Breast epithelium (tissue), 3 donors: ENCODE measurements around the gene TMEM107.

Experiments used
- POLR2A ChIP-seq: fragments of 450-650 bp; IDR thresholded peaks from one replicate; pipeline ENCODE4 v1.6.1; 2016; ENCODE audit warnings: antibody characterized with exemption, mild to moderate bottlenecking, moderate library complexity
- POLR2AphosphoS5 ChIP-seq, 3 donors: sonication (generic); formaldehyde crosslinking; IDR thresholded peaks; one replicate each; pipeline ENCODE4 v1.6.1; 2017; ENCODE audit warnings: antibody characterized with exemption in 3 of 3
- TF ChIP-seq, protein P1 (sequence below), 3 donors: fragments of 450-650 bp; IDR thresholded peaks; one replicate each; pipeline ENCODE4 v1.5.1; 2016 to 2017; ENCODE audit warnings: antibody characterized with exemption in 3 of 3, mild to moderate bottlenecking in 3 of 3, moderate library complexity in 3 of 3

DNA sequence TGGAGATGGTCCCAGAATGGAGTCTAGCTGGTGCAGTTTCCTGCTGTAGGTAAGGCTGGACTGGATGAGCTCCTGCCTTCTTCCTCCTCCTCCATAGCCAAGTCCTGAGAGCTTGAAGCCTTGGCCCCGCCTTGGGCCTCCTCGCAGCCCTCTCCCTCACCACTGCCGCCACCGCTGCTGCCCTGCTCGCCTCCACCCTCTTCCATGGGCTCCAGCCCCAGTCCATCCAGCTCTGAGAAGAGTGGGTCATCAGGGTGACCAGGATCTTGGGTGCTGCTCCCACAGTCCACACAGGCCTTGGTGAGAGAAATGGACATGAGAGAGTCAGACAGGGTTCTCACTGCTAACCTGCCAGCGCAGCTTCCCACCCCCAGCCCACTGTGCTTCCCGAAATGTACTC lies 35.1 kb downstream of the TMEM107 start:
- TF ChIP-seq POLR2A, result no peak
- TF ChIP-seq, protein P1, sequence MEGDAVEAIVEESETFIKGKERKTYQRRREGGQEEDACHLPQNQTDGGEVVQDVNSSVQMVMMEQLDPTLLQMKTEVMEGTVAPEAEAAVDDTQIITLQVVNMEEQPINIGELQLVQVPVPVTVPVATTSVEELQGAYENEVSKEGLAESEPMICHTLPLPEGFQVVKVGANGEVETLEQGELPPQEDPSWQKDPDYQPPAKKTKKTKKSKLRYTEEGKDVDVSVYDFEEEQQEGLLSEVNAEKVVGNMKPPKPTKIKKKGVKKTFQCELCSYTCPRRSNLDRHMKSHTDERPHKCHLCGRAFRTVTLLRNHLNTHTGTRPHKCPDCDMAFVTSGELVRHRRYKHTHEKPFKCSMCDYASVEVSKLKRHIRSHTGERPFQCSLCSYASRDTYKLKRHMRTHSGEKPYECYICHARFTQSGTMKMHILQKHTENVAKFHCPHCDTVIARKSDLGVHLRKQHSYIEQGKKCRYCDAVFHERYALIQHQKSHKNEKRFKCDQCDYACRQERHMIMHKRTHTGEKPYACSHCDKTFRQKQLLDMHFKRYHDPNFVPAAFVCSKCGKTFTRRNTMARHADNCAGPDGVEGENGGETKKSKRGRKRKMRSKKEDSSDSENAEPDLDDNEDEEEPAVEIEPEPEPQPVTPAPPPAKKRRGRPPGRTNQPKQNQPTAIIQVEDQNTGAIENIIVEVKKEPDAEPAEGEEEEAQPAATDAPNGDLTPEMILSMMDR (IDR thresholded peaks at IDR 0.05), result no peak
- TF ChIP-seq POLR2AphosphoS5 (IDR thresholded peaks at IDR 0.05), result peak in 1 of 3 donors; percentile 35
